GM12878 (cell line): ENCODE results near the gene MLF1. TPM values are rescaled to one million over a fixed set of nuclear protein-coding genes. Genes with fewer than 3 reads are reported as not detected.

Experiments used
- polyA plus RNA-seq, 11 experiments: library from polyadenylated mRNA; depleted of rRNA in 4 of 11; unstranded in 6 of 11; stranded (reverse) in 5 of 11; fragments of >200 nt; fragmentation: Nextera tagmentation in 4 of 11; fragmentation: Illumina TruSeq in 1 of 11; extraction: Ambion mirVana in 4 of 11; extraction: Trizol in 1 of 11; gene quantifications; 1 replicate in 1 of 11; 2 replicates in 10 of 11; pipeline versions ENCODE4 v1.2.1 to v1.2.3, GENCODE V29; 2011 to 2016; ENCODE audit warnings: inconsistent platforms in 2 of 11, missing spikeins in 2 of 11, low read depth in 1 of 11
- total RNA-seq, 4 experiments: library from RNA; depleted of rRNA in 3 of 4; stranded (reverse); fragments of >200 nt in 3 of 4; fragmentation: Illumina TruSeq in 1 of 4; extraction: Trizol in 1 of 4; gene quantifications; 2 replicates each; pipeline versions ENCODE4 v1.2.1 to v1.2.3, GENCODE V29; 2013 to 2021
- TF ChIP-seq, protein P1 (sequence below): IDR thresholded peaks from 2 replicates; pipeline ENCODE4 v1.6.1; 2012; ENCODE audit warnings: mild to moderate bottlenecking, low read depth, low read length
- TF ChIP-seq, protein P2 (sequence below): fragments of 450-650 bp; IDR thresholded peaks from 2 replicates; pipeline ENCODE4 v1.6.1; 2017; ENCODE audit warnings: mild to moderate bottlenecking, moderate library complexity

The MLF1 gene
- total and polyA plus RNA-seq, 10 of the 15 experiments (the other 5 are each of a cell fraction or from before 2014, with no cell fraction given), result 0.19 to 0.69 (median 0.40) TPM; not detected in 2

GRCh38 chr3:158642474-158643210 is 71.6 kb downstream of the MLF1 start (continued):
- TF ChIP-seq, protein P1, sequence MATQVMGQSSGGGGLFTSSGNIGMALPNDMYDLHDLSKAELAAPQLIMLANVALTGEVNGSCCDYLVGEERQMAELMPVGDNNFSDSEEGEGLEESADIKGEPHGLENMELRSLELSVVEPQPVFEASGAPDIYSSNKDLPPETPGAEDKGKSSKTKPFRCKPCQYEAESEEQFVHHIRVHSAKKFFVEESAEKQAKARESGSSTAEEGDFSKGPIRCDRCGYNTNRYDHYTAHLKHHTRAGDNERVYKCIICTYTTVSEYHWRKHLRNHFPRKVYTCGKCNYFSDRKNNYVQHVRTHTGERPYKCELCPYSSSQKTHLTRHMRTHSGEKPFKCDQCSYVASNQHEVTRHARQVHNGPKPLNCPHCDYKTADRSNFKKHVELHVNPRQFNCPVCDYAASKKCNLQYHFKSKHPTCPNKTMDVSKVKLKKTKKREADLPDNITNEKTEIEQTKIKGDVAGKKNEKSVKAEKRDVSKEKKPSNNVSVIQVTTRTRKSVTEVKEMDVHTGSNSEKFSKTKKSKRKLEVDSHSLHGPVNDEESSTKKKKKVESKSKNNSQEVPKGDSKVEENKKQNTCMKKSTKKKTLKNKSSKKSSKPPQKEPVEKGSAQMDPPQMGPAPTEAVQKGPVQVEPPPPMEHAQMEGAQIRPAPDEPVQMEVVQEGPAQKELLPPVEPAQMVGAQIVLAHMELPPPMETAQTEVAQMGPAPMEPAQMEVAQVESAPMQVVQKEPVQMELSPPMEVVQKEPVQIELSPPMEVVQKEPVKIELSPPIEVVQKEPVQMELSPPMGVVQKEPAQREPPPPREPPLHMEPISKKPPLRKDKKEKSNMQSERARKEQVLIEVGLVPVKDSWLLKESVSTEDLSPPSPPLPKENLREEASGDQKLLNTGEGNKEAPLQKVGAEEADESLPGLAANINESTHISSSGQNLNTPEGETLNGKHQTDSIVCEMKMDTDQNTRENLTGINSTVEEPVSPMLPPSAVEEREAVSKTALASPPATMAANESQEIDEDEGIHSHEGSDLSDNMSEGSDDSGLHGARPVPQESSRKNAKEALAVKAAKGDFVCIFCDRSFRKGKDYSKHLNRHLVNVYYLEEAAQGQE, result no peak
- TF ChIP-seq, protein P2, sequence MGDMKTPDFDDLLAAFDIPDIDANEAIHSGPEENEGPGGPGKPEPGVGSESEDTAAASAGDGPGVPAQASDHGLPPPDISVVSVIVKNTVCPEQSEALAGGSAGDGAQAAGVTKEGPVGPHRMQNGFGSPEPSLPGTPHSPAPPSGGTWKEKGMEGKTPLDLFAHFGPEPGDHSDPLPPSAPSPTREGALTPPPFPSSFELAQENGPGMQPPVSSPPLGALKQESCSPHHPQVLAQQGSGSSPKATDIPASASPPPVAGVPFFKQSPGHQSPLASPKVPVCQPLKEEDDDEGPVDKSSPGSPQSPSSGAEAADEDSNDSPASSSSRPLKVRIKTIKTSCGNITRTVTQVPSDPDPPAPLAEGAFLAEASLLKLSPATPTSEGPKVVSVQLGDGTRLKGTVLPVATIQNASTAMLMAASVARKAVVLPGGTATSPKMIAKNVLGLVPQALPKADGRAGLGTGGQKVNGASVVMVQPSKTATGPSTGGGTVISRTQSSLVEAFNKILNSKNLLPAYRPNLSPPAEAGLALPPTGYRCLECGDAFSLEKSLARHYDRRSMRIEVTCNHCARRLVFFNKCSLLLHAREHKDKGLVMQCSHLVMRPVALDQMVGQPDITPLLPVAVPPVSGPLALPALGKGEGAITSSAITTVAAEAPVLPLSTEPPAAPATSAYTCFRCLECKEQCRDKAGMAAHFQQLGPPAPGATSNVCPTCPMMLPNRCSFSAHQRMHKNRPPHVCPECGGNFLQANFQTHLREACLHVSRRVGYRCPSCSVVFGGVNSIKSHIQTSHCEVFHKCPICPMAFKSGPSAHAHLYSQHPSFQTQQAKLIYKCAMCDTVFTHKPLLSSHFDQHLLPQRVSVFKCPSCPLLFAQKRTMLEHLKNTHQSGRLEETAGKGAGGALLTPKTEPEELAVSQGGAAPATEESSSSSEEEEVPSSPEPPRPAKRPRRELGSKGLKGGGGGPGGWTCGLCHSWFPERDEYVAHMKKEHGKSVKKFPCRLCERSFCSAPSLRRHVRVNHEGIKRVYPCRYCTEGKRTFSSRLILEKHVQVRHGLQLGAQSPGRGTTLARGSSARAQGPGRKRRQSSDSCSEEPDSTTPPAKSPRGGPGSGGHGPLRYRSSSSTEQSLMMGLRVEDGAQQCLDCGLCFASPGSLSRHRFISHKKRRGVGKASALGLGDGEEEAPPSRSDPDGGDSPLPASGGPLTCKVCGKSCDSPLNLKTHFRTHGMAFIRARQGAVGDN, result no peak
